HG03103 (cell line): ENCODE measurements around the gene CAPN3.

Experiments
- ATAC-seq: cut with Tn5 transposase; IDR thresholded peaks from one replicate; pipeline ENCODE4 v1.9.1; 2021; ENCODE audit warnings: low read depth; ENCODE audit not compliant: unreplicated experiment

The CAPN3 gene

GRCh38 chr15:42355291-42355690, 4.0 kb upstream of the CAPN3 start:
- no peak for ATAC-seq

- ATAC-seq = no peak
These were observed 2.5 kb upstream of the CAPN3 start for GRCh38 chr15:42356851-42357250.

DNA sequence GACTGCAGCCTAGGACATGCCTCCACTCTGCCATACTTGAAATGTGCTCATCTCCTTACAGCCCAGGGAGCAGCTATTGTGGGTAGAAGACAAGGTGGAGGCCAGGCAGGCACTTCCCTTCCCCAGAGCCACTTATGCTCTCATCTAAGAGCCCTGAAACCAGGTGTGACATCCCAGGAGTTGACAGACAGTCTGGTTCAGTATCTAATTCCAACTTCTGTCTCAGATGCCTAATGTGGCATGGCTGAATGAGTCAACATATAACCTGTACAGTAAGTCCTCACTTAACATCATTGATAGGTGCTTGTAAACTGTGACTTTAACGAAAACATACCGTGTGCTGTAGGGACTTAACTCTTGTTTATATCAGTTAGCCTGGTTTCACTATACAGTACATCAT, 1.2 kb upstream of the CAPN3 start:
- ATAC-seq = no peak

- ATAC-seq = no peak
These were observed 684 bp downstream of the CAPN3 start for GRCh38 chr15:42359985-42360384.

- ATAC-seq = no peak
These were observed 1.3 kb downstream of the CAPN3 start for GRCh38 chr15:42360535-42361112.

GRCh38 chr15:42363487-42363886, 4.2 kb downstream of the CAPN3 start:
- ATAC-seq = no peak

DNA sequence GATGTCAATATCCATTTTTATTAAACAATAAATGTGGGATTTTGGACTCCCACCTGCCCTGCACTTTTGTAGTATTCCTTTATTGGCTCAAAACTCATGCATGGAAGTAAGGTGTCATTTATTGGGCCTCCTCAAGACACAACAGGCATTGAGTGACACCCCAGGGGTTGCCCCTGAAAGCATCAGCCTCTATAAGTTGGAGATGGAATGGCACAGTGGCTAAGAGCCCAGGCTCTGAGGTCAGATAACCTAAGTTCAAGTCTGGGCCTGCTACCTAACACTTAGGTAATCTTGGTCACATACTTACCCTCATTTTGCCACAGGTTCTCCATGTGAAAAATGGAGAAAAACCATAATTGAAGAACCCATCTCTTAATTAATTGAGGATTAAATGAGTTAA, 4.6 kb downstream of the CAPN3 start:
- no peak for ATAC-seq

DNA sequence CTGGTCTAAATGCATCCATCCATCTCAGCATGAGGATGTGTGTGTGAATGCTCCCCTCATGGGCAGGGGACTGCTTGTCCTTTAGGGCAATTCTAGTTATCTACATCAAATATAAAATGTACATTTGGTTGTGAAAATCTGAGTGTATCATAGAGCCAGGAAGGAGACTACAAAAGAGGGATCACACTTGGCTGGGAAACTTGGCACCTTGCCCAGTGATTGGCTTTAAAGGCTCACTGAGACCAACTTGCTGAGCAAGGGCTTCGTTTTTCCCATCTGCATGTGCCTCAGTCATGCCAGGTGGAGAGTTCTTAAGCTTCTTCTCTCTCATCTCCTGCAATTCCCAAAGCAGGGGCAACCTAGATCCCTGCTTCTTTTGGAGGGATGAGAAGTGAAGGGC, 5.2 kb downstream of the CAPN3 start:
- ATAC-seq = no peak

DNA sequence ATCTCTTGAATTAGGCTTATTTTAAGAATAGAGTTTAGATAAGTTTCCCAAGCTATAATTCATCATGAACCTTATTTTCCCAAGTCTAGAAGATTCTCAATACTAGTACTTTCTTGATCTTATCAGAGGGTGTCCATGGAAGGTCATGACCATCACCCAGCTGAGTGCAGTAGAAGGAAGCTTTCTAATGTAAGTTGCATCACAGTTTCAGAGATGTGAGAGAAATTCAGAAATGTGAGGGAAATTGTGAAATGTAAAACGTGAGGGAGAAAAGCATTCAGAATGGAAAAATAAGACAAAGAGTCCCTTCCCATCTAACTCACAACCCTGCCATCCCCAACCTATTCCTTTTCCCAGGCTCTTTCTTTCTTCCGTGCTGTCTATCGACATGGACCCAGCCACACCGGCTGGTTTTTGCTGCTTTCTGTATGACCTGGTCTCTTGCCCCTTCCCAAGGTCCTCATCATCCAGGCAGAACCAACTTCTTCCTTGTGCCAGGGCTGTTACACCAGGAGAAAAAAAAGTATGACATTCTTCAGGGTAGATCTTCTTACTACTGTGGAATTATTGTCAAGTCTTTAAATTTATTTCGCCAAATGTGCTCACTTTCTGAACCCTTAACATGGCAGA, 6.7 kb downstream of the CAPN3 start:
- no peak for ATAC-seq

- no peak for ATAC-seq
These were observed 7.7 kb downstream of the CAPN3 start for GRCh38 chr15:42367041-42367440.

- ATAC-seq = no peak
These were observed 8.8 kb downstream of the CAPN3 start for GRCh38 chr15:42368096-42368495.

DNA sequence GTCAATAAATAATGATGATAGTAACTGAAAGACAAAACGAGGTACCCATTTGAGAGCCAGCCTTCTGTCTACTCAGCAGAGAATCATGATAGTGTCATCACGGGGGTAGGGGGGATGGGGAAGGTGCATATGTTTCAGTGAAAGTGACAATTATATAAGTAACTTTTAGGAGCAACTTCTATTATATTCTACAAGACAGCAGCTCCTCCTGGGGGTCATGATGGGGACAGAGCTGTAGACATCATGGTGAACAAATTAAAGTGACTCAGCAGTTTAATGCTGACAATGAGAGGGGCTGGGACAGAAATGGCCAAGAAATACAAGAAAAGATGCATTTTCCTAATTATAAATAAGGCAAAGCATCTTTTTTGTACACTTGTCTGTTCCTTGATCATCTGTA, 11.8 kb downstream of the CAPN3 start:
- ATAC-seq = no peak

- no peak for ATAC-seq
These were observed 14.0 kb downstream of the CAPN3 start for GRCh38 chr15:42373274-42373673.

DNA sequence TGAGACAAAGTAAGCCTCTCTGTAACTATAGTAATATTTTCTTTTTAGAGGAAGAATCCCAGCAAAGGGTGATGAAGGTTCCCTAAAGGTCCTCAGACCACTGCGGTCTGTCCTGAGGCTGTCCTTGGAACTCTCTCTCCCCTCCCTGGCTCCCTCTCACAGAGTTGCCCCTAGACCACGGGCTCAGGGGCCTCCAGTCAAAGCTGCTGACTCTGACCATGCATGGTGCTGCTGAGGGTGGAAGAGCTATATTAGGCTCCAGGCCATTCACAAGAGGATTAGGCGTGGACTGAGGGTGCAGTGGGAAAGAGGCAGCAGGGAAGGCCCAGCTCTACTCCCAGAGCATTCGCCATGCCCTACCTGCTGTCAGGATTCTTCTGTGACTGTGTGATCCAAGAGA, 14.6 kb downstream of the CAPN3 start:
- ATAC-seq = no peak

DNA sequence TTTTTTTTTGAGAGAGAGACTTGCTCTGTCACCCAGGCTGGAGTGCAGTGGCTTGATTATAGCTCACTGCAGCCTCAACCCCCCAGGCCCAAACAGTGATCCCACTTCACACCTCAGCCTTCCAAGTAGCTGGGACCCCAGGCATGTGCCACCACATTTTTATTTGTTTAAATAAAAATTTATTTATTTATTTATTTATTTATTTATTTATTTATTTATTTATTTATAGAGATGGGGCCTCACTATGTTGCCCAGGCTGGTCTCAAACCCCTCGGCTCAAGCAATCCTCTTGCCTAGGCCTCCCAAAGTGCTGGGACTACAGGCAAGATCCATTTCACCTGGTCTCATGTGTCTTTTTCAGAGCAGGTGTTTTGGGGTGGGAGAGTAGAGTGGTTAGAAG, 15.5 kb downstream of the CAPN3 start:
- no peak for ATAC-seq

GRCh38 chr15:42375252-42375651, 16.0 kb downstream of the CAPN3 start:
- no peak for ATAC-seq

DNA sequence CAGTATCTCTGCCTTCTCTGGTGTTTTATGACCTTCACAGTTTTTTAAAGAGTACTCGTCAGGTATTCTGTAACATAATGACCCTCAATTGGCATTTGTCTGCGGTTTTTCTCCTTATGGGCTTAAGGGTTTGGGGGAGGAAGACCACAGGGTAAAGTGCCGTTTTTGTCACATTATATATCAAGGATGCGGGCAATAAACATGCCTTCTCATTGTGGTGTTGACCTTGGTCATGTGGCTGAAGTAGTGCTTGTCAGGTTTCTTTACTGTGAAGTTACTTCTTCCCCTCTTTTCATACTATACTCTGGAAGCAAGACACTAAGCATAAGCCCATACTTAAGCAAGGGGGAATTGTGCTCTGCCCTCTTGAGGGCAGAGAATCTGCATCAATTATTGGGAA, 16.6 kb downstream of the CAPN3 start:
- no peak for ATAC-seq

- no peak for ATAC-seq
These were observed 18.7 kb downstream of the CAPN3 start for GRCh38 chr15:42378011-42378410.

DNA sequence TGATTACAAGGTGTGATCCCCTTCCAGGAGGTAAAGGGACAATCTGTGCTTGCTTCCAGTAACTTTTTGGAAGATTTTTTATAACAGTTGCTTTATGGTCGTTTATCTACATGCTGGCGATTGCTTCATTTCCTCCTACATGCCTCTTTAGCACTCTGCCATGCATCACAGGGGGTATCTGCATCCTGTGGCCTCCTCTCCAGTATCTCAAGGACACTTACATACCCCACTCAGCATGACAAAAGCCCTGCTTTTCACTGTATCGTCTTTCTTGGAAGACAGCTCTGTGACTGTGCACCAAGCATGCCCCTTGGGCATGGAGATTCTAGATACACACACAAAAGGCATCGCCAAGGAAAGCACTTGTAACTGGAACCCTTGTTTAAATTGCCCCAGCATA, 25.3 kb downstream of the CAPN3 start:
- ATAC-seq = no peak

DNA sequence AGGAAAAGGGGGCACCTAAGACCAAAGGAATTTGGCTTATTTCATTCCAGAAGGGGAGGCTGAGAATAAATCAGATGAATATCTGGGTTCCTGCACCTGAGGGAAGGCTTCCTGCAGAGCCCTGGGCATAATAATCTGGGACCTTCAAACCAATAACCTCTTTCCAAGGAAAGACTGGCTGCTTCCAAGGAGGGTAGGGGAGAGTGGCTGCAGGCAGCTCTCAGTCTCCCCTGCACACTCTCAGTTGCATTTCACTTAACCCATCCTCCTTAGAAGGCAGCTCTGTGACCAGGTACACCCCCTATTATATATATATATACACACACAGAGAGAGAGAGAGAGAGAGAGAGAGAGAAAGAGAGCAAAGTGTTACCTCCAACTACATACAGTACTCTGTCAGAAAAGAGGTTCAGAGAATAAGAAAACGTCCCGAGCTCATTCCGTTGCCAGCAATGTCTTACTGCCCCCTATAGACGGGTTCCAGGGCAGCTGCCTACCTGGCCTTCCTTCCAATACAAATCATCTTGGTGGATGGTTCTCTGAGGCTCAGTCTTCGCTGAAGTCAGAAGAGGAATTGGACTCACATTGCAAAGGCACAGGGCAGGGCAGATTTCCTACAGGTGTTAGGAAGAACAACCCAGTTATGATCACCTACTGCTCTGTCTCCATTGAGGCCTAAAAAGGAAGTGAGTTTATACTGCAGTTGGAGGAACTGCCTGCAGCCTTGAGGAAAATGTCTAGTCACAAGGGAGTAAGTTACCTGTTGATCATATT, 26.1 kb downstream of the CAPN3 start:
- ATAC-seq = no peak

DNA sequence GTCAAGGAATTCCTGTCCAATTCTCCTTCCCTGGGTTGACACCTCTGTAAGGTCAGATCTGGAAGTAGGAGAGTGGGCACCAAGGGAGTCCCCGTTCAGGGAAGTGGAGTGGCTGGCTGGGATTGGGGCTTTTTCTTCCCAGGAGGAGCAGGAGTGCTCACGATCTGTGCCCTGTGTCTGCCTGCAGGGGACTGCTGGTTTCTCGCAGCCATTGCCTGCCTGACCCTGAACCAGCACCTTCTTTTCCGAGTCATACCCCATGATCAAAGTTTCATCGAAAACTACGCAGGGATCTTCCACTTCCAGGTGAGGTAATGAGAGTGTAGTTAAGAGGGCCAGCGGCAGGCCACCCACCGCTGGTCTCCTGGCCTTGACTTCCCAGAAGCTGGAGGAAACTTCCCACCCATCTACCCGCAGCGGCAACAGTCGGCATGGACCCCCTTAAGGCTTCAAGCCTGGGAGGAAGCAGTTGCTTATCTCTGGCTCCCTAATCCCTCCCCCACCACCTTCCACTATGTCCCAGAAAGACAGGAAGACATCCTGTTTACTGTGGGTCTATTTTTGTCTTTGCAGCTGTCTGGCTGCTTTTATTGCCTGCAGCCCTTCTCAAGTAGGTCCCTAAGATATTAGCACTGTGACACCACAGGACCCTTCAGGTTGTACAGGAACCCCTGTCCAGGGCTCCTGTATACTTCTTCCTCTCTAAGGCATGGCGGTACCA, 26.8 kb downstream of the CAPN3 start:
- ATAC-seq = no peak
